Activated CD4-positive, alpha-beta memory T cell treated with anti-CD3 and anti-CD28 coated beads for 36 hours (primary cell): ENCODE measurements around the gene AMIGO3. TPM values are rescaled to one million over a fixed set of nuclear protein-coding genes. Genes with fewer than 3 reads are reported as not detected.

Experiments
- CTCF ChIA-PET: fragments of 350-600 bp; sonication (Branson Sonifier 250); formaldehyde crosslinking; loops from one replicate; lab custom pipeline; 2021; ENCODE audit warnings: antibody characterized with exemption, inconsistent platforms; lab: Charles Lee
- POLR2A ChIA-PET: fragments of 350-600 bp; sonication (Branson Sonifier 250); formaldehyde crosslinking; loops from one replicate; lab custom pipeline; 2021; ENCODE audit warnings: antibody characterized with exemption; lab: Charles Lee
- DNase-seq: peaks from one replicate; pipeline ENCODE4 v3.0.0-alpha.2; 2020
- H3K27ac Mint-ChIP-seq: one replicate; pipeline ENCODE4 v1.8.0; 2021; ENCODE audit warnings: mixed read lengths
- H3K27me3 Mint-ChIP-seq: one replicate; pipeline ENCODE4 v1.8.0; 2021; ENCODE audit warnings: mixed read lengths
- H3K36me3 Mint-ChIP-seq: one replicate; pipeline ENCODE4 v1.8.0; 2021; ENCODE audit warnings: mixed read lengths
- H3K4me1 Mint-ChIP-seq: one replicate; pipeline ENCODE4 v1.8.0; 2021; ENCODE audit warnings: low read depth, mixed read lengths
- H3K4me3 Mint-ChIP-seq: one replicate; pipeline ENCODE4 v1.8.0; 2021; ENCODE audit warnings: mild to moderate bottlenecking, mixed read lengths
- H3K9me3 Mint-ChIP-seq: one replicate; pipeline ENCODE4 v1.8.0; 2021; ENCODE audit warnings: mixed read lengths
- intact Hi-C: fragments of 100-400 bp; cut with micrococcal nuclease; formaldehyde crosslinking; loops from one replicate; pipeline ENCODE4 v1.15.1; 2023
- total RNA-seq, 2 experiments: library from RNA; stranded (reverse); gene quantifications; one replicate each; pipeline ENCODE4 v1.2.3, GENCODE V29; 2021

Gene AMIGO3
- total RNA-seq, 2 experiments from 2014 or later: not detected

DNA sequence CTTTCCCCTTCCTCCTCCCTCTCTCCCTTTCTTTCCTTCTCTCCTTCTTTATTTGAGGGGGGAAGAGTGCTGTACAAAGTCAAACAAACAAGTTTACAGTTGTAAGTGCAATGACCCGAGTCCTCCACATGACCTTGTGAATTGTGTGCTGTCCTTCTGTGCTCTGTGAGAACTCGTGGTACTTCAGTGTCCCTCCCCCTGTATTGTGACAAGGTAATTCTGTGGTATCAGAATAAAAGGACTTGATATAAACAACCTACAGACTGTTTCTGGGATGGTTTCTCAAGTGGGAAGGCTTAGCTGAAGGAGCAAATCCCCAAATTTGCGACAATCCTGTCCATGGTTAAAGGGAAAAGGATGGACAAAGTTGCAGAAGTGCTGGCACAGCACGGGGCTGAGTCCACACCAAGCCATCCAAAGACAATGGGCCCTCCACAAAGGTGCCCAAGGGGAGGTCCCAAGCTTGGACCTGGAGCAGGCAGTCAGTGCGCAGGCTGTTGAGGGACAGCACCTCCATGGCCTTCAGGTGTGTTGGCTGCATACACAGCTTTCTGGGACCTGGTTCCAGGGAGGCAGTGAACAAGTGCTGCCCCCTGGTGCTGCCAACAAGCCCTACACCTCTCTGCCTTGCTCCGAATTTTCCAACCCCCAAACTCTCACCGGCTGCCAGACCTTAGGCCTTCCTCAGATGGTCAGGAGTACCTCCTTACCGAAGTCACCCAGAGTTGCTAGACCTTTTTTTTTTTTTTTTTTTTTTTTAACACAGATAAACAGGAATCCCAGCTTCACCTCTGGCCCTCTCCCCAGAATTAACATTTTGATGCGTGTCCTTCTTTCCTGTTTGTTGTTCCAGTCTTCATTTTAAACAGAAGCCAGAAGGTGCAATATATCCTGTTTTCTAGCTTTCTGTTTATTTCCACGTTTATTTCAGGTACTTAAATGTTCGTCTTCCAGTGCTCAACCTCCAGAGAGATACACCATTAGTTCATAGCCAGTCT lies 47.9 kb downstream of the AMIGO3 start:
- intact Hi-C loops: loop anchor here (1.0 to 5.0 kb wide), 4 partner anchors 105 to 569 kb away; partner anchors contain the start of gene QARS1
- DNase-seq: peak; percentile 84
- H3K4me3 Mint-ChIP-seq: peak overlapping the region; percentile 64
- H3K27ac Mint-ChIP-seq: peak overlapping the region; percentile 67
- H3K27me3 Mint-ChIP-seq: no peaks in the 10 kb centered on the region
- ChIA-PET POLR2A (interaction anchor here (1.1 to 2.1 kb wide), 2 partner anchors 132 kb away, joined by 6 to 18 read pairs; no protein-coding TSS in a partner anchor), CTCF (interaction anchor here (0.6 to 5.4 kb wide), 23 partner anchors 9 to 256 kb away, joined by 3 to 308 read pairs (median 4); partner anchors contain the start of gene BSN)
- no peaks in the 10 kb centered on the region for H3K9me3 Mint-ChIP-seq
- peaks cover 4% of the 10 kb centered on the region for H3K36me3 Mint-ChIP-seq
- H3K4me1 Mint-ChIP-seq: peaks cover 28% of the 10 kb centered on the region

DNA sequence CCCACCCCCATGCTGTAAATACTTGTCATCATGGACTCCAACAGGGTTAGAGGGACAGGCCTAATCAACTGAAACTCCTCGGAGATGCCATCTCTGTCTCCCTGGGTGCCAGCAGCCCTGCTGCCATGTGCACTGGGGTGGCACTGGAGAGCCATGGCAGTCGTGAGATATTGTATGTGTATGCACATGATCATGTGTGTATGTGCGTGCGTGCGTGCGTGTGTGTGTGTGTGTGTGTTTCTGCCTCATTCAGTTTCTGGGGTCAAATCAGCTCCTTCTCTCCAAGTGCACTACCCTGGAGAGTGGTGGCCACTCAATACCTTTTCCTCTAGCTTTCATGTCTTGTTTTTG lies 48.6 kb downstream of the AMIGO3 start:
- H3K27me3 Mint-ChIP-seq: no peaks in the 10 kb centered on the region
- intact Hi-C loops: loop anchor here (1.0 to 5.0 kb wide), 3 partner anchors 132 to 569 kb away; partner anchors contain the start of gene QARS1
- ChIA-PET CTCF (interaction anchor here (0.7 to 5.4 kb wide), 17 partner anchors 10 to 199 kb away, joined by 3 to 308 read pairs (median 4); partner anchors contain the start of gene BSN), POLR2A (interaction anchor here (1.1 kb wide), 1 partner anchor 131 kb away, joined by 6 read pairs; no protein-coding TSS in a partner anchor)
- no peak for DNase-seq
- H3K36me3 Mint-ChIP-seq: peaks cover 1% of the 10 kb centered on the region
- H3K4me1 Mint-ChIP-seq: peaks cover 22% of the 10 kb centered on the region
- no peak overlapping the region for H3K4me3 Mint-ChIP-seq
- no peak overlapping the region for H3K27ac Mint-ChIP-seq
- no peaks in the 10 kb centered on the region for H3K9me3 Mint-ChIP-seq

DNA sequence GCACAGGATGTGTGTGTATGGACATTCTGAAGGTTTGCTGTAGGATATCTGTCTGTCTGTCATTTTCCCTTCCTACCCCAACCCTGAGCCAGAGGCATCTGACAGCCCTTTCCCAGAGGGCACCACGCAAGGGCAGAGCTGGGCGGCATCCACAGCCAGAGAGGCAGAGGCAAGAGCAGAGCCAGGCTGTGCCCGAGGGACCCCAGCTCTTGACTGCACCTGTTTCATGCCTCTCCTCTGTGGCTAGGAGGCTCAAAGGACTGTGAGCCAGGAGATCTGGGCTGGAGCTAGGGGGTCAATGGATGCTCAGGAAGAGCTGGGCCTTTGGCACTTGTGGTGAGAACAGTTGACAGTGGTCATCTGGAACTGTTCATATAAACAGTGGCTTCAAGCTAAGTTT lies 50.1 kb downstream of the AMIGO3 start:
- no peaks in the 10 kb centered on the region for H3K9me3 Mint-ChIP-seq
- no peak overlapping the region for H3K27ac Mint-ChIP-seq

DNA sequence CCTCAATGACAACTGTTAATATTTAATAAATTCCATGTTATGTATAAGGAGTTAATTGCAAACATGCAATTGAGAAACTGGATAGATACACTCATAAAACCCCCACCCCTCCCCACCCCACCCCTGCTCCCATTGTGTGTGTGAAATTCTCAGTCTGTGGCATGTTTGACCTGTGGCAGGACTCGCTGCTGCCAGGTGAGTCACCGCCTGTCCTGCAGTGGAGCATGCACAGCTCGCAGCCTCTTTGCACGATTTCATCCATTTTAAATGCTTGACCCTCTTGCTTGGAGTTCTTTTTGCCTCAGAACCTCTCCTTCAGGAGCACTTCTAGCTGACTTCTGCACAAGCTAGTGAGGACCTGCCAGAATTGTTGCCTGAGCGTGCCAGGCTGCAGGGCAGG lies 50.6 kb downstream of the AMIGO3 start:
- Mint-ChIP-seq H3K27ac (no peak overlapping the region), H3K36me3 (no peaks in the 10 kb centered on the region), H3K9me3 (no peaks in the 10 kb centered on the region), H3K27me3 (no peaks in the 10 kb centered on the region), H3K4me1 (peaks cover 10% of the 10 kb centered on the region), H3K4me3 (no peak overlapping the region)
- DNase-seq: no peak
- intact Hi-C loops: no loop called here
- ChIA-PET POLR2A (no interaction called here), CTCF (interaction anchor here (1.0 to 5.4 kb wide), 2 partner anchors 131 to 170 kb away, joined by 3 to 308 read pairs; no protein-coding TSS in a partner anchor)

More for the DNA sequence above, 50.1 kb downstream of the AMIGO3 start:
- POLR2A ChIA-PET: no interaction called here
- no peak for DNase-seq
- Mint-ChIP-seq H3K4me1 (peaks cover 10% of the 10 kb centered on the region), H3K27me3 (no peaks in the 10 kb centered on the region), H3K4me3 (no peak overlapping the region), H3K36me3 (no peaks in the 10 kb centered on the region)
- CTCF ChIA-PET: interaction anchor here (1.0 to 5.4 kb wide), 2 partner anchors 131 to 170 kb away, joined by 3 to 308 read pairs; no protein-coding TSS in a partner anchor
- intact Hi-C loops: no loop called here

DNA sequence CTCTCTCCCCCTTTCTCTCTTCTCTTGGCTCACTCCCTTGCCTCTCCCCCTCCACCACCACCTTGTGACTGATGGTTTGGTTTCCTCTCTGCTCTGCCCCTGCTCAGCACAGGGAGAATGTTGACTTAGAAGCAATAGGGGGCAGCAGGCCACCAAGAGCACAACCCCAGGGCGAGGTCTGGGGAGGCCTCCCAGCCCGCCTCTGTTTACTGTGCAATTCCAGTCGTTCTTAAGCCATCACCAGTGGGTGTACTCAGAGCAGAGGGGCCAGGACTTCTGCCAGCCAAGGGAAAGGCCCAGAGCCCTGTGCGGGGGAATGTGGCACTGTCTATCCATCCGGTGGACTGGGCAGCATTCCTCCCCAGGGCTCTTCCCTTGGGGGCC lies 51.1 kb downstream of the AMIGO3 start:
- ChIA-PET POLR2A (no interaction called here), CTCF (interaction anchor here (5.4 kb wide), 1 partner anchor 130 kb away, joined by 308 read pairs; no protein-coding TSS in a partner anchor)
- no peaks in the 10 kb centered on the region for H3K9me3 Mint-ChIP-seq
- intact Hi-C loops: no loop called here
- no peaks in the 10 kb centered on the region for H3K36me3 Mint-ChIP-seq
- H3K4me3 Mint-ChIP-seq: no peak overlapping the region
- no peak overlapping the region for H3K27ac Mint-ChIP-seq
- no peaks in the 10 kb centered on the region for H3K27me3 Mint-ChIP-seq
- DNase-seq: no peak
- peaks cover 10% of the 10 kb centered on the region for H3K4me1 Mint-ChIP-seq

DNA sequence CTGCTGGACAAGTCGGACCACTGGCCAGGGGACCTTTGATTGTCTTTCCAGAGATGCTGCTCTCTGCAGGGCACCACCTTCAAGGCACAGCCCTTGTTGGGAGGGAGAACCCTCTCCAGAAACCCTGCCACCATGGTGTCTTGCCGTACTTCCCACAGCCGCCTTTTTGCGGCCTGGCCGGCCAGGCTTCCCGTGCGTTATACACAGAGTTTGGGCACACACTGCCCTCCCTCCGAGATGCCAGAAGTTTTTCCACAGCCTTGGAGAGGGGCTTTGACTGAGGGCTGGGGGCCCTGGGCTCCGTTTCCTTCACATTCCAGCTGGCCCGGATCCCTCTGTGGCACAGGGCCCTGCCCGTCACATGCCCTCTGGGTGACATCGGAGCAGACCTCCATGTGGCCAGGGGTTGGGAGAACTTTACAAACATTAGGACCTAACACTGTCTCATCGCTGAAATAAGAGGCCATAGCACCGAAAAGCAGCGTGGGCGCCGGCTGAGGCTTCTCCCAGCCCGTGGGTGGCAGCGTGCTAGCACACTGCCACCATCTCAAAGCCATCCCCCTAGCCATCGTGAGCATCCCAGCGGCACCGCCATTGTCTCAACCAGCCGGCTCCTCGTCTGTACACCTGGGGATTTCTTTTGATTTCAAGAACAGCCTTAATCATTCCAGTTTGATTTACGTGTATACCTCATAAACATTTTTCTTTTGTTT lies 51.6 kb downstream of the AMIGO3 start:
- Mint-ChIP-seq H3K27ac (no peak overlapping the region), H3K36me3 (no peaks in the 10 kb centered on the region), H3K9me3 (no peaks in the 10 kb centered on the region), H3K27me3 (no peaks in the 10 kb centered on the region), H3K4me1 (peaks cover 7% of the 10 kb centered on the region), H3K4me3 (no peak overlapping the region)
- ChIA-PET CTCF (interaction anchor here (4.5 kb wide), 1 partner anchor 128 kb away, joined by 32 read pairs; no protein-coding TSS in a partner anchor), POLR2A (no interaction called here)
- intact Hi-C loops: no loop called here
- DNase-seq: no peak

Other genes with a start within 250 kb of the AMIGO3 start
- gene DAG1, start 249.4 kb downstream of the AMIGO3 start, total RNA-seq: 1 to 10 TPM; 9.4 to 9.6 TPM
- gene BSN, start 165.2 kb downstream of the AMIGO3 start, total RNA-seq: under 1 TPM; 0.05 to 0.07 TPM
- gene APEH, start 45.3 kb downstream of the AMIGO3 start, total RNA-seq: 100 to 1,000 TPM; 141 to 143 TPM
- gene MST1, start 30.2 kb downstream of the AMIGO3 start, total RNA-seq: 1 to 10 TPM; 8.1 to 8.2 TPM
- gene RNF123, start 30.1 kb downstream of the AMIGO3 start, total RNA-seq: 10 to 100 TPM; 21.0 to 29.7 TPM
- 10 to 100 TPM; 41.0 to 45.4 TPM for gene GMPPB, start 4.3 kb upstream of the AMIGO3 start, total RNA-seq
- gene IP6K1, start 66.9 kb upstream of the AMIGO3 start, total RNA-seq: 10 to 100 TPM; 28.8 to 29.3 TPM
- gene CDHR4, start 80.2 kb upstream of the AMIGO3 start, total RNA-seq: under 1 TPM in 1 of 2 experiments, not detected in 1; 0.22 TPM
- 1 to 10 TPM; 1.0 to 1.2 TPM for gene INKA1, start 83.6 kb upstream of the AMIGO3 start, total RNA-seq
- 10 to 100 TPM; 85.6 to 86.4 TPM for gene UBA7, start 94.3 kb upstream of the AMIGO3 start, total RNA-seq
- 10 to 100 TPM; 22.7 to 25.3 TPM for gene TRAIP, start 136.9 kb upstream of the AMIGO3 start, total RNA-seq
- gene CAMKV, start 150.2 kb upstream of the AMIGO3 start, total RNA-seq: under 1 TPM; 0.39 to 0.43 TPM
- gene MST1R, start 184.2 kb upstream of the AMIGO3 start, total RNA-seq: under 1 TPM; 0.39 to 0.93 TPM
- gene MON1A, start 210.1 kb upstream of the AMIGO3 start, total RNA-seq: 1 to 10 TPM; 6.3 to 7.8 TPM
- gene RBM6, start 220.5 kb upstream of the AMIGO3 start, total RNA-seq: 10 to 100 TPM; 73.5 to 83.7 TPM